SK-N-SH (cell line): ENCODE measurements around the gene PLD4. TPM values are rescaled to one million over a fixed set of nuclear protein-coding genes. Genes with fewer than 3 reads are reported as not detected.

Experiments used
- CTCF ChIA-PET: fragments of 300-600, 350-600 bp; formaldehyde crosslinking; extraction: SDS; loops from one replicate; lab custom pipeline; 2021; lab: Yijun Ruan, JAX
- POLR2A ChIA-PET: fragments of 350-600 bp; sonication (Branson Sonifier 250); formaldehyde crosslinking; extraction: SDS; loops from one replicate; lab custom pipeline; 2020; ENCODE audit warnings: antibody characterized with exemption, inconsistent platforms; lab: Yijun Ruan, JAX
- DNase-seq: peaks from one replicate; pipeline ENCODE4 v3.0.0; 2012
- H2AFZ ChIP-seq: fragments of 200-600 bp; sonication (generic); 2 replicates; pipeline ENCODE4 v1.8.1; 2016; ENCODE audit warnings: antibody characterized with exemption, mild to moderate bottlenecking, low read depth
- H3F3A ChIP-seq: fragments of 200-600 bp; sonication (generic); replicated peaks from 2 replicates; pipeline ENCODE3; 2016; ENCODE audit warnings: antibody characterized with exemption, mild to moderate bottlenecking; ENCODE audit not compliant: insufficient read depth
- H3K27ac ChIP-seq, 2 experiments: fragments of 200-500 bp in 1 of 2; fragments of 200-600 bp in 1 of 2; sonication (Bioruptor generic) in 1 of 2; sonication (generic), shearing (Covaris generic) in 1 of 2; 2 replicates each; pipeline versions ENCODE4 v1.5.1 to v1.6.1; 2014 to 2016; ENCODE audit warnings: low read depth in 2 of 2, inconsistent platforms in 1 of 2, low read length in 1 of 2, mild to moderate bottlenecking in 1 of 2, mixed read lengths in 1 of 2
- H3K27me3 ChIP-seq: fragments of 200-600 bp; sonication (generic), shearing (Covaris generic); 2 replicates; pipeline ENCODE4 v1.6.1; 2016; ENCODE audit warnings: mixed run types; ENCODE audit not compliant: insufficient read depth
- H3K36me3 ChIP-seq, 2 experiments: fragments of 200-500 bp in 1 of 2; fragments of 200-600 bp in 1 of 2; sonication (Bioruptor generic) in 1 of 2; sonication (generic) in 1 of 2; replicated peaks in 1 of 2; 2 replicates each; pipeline versions ENCODE3 to v1.5.1; 2014 to 2016; ENCODE audit warnings: low read length in 1 of 2, mild to moderate bottlenecking in 1 of 2; ENCODE audit not compliant: insufficient read depth in 2 of 2, control insufficient read depth in 1 of 2
- H3K4me1 ChIP-seq, 2 experiments: fragments of 200-500 bp in 1 of 2; fragments of 200-600 bp in 1 of 2; sonication (Bioruptor generic) in 1 of 2; sonication (generic), shearing (Covaris generic) in 1 of 2; 2 replicates each; pipeline versions ENCODE4 v1.5.1 to v1.6.1; 2014 to 2016; ENCODE audit warnings: low read depth in 1 of 2, low read length in 1 of 2, mixed run types in 1 of 2; ENCODE audit not compliant: insufficient read depth in 2 of 2, control insufficient read depth in 1 of 2
- H3K4me2 ChIP-seq: fragments of 200-600 bp; sonication (generic), shearing (Covaris generic); 2 replicates; pipeline ENCODE4 v1.6.1; 2017; ENCODE audit warnings: mixed run types
- H3K4me3 ChIP-seq, 2 experiments: fragments of 200-500 bp in 1 of 2; fragments of 200-600 bp in 1 of 2; sonication (Bioruptor generic) in 1 of 2; sonication (generic), shearing (Covaris generic) in 1 of 2; 2 replicates each; pipeline versions ENCODE4 v1.5.1 to v1.8.1; 2014 to 2016; ENCODE audit warnings: low read depth in 2 of 2, inconsistent platforms in 1 of 2, low read length in 1 of 2, mild to moderate bottlenecking in 1 of 2, mixed read lengths in 1 of 2, moderate library complexity in 1 of 2
- H3K79me2 ChIP-seq: fragments of 200-600 bp; sonication (generic); 2 replicates; pipeline ENCODE4 v1.8.1; 2017; ENCODE audit warnings: mild to moderate bottlenecking; ENCODE audit not compliant: insufficient read depth
- H3K9ac ChIP-seq: fragments of 200-600 bp; sonication (generic); 2 replicates; pipeline ENCODE4 v1.6.1; 2017; ENCODE audit warnings: mixed run types
- H3K9me2 ChIP-seq: fragments of 200-600 bp; sonication (generic); 2 replicates; pipeline ENCODE4 v1.6.1; 2017; ENCODE audit warnings: mixed run types
- H3K9me3 ChIP-seq: fragments of 200-600 bp; sonication (generic); 2 replicates; pipeline ENCODE4 v1.6.1; 2017; ENCODE audit warnings: mixed run types, mild to moderate bottlenecking, moderate library complexity
- H4K20me1 ChIP-seq: fragments of 200-600 bp; sonication (generic); 2 replicates; pipeline ENCODE4 v1.6.1; 2017; ENCODE audit warnings: mild to moderate bottlenecking, mixed run types; ENCODE audit not compliant: insufficient read depth
- CHD2 ChIP-seq: fragments of 150-350 bp; IDR thresholded peaks from 2 replicates; pipeline ENCODE4 v1.6.1; 2018; ENCODE audit warnings: low read length; ENCODE audit not compliant: partially characterized antibody
- FOXJ3 ChIP-seq: sonication (generic); formaldehyde crosslinking; IDR thresholded peaks from 2 replicates; pipeline ENCODE4 v1.5.1; 2020; ENCODE audit warnings: mild to moderate bottlenecking, missing genetic modification reagents
- FOXM1 ChIP-seq: IDR thresholded peaks from 2 replicates; pipeline ENCODE4 v1.4.0; 2012; ENCODE audit warnings: low read depth, mild to moderate bottlenecking
- MEF2A ChIP-seq: IDR thresholded peaks from 2 replicates; pipeline ENCODE4 v1.4.0; 2012; ENCODE audit warnings: low read depth, borderline replicate concordance
- PBX3 ChIP-seq: IDR thresholded peaks from 2 replicates; pipeline ENCODE4; 2012
- RFX5 ChIP-seq: IDR thresholded peaks from 2 replicates; pipeline ENCODE4 v1.6.1; 2012; ENCODE audit warnings: mild to moderate bottlenecking, improper control_type of control experiment, low read length
- WGBS: methylation state at CpG from one replicate; pipeline ENCODE4 v1.1.6; 2017; ENCODE audit warnings: low lambda C conversion rate; 5-methylcytosine and 5-hydroxymethylcytosine counted together
- polyA plus RNA-seq, 3 experiments: library from polyadenylated mRNA; depleted of rRNA; stranded (reverse); fragments of >200 nt; gene quantifications; 2 replicates each; pipeline ENCODE4 v1.2.3, GENCODE V29; 2012
- TF ChIP-seq, protein P1 (sequence below): IDR thresholded peaks from 2 replicates; pipeline ENCODE4 v1.4.0; 2012; ENCODE audit warnings: low read depth, borderline replicate concordance
- TF ChIP-seq, protein P2 (sequence below): IDR thresholded peaks from 2 replicates; pipeline ENCODE4 v1.4.0; 2012; ENCODE audit warnings: low read depth, borderline replicate concordance

Gene PLD4
- polyA plus RNA-seq, 1 of the 3 experiments (the other 2 are of a cell fraction): 0.02 TPM

DNA sequence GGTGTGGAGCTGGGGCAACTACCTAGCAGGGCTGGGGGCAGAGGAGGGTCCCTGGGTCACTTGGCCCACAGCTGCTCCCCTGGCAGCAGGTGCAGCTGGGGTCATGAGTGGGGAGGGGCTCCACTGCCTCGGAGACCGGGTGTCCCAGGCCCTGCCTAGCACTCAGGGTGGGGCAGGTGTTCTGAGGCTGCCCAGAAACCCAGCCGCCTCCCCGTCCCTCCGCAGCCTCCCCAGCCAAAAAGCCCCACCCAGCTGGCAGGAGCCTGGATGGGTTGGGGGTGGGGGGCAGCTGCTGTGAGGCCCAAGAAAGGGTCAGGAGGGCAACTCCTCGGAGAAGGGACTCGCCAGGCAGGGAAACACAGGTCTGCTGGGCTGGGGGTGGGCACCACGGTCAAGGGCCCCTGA is 42.3 kb downstream of the PLD4 start:
- no peak overlapping the region for H2AFZ ChIP-seq
- no peak overlapping the region for H3K4me2 ChIP-seq
- H3K27ac ChIP-seq: no peak overlapping the region
- ChIA-PET POLR2A (no interaction called here), CTCF (interaction anchor here (0.7 to 11.2 kb wide), 6 partner anchors 9 to 93 kb away, joined by 3 to 284 read pairs (median 4); no protein-coding TSS in a partner anchor)
- H3K9me3 ChIP-seq: no peaks in the 10 kb centered on the region
- no peak for DNase-seq
- H3K79me2 ChIP-seq: peaks cover 89% of the 10 kb centered on the region; the same call in 1 of the 2 replicates
- WGBS: 100% methylated on average over 1 of the region's 8 CpGs
- no peaks in the 10 kb centered on the region for H3K27me3 ChIP-seq
- H3K4me1 ChIP-seq: peaks cover 17 to 26% of the 10 kb centered on the region in 2 experiments; a peak in 3 of 4 replicates
- TF ChIP-seq FOXJ3 (CRISPR knock-in tag): no peak
- no peak for TF ChIP-seq FOXM1
- TF ChIP-seq, all 33 proteins: peak for 0
- Histone ChIP-seq H4K20me1 (0 out of 2 replicates have a peak, but pooled peaks cover 5% of the 10 kb centered on the region), H3K4me3 (no peak overlapping the region), H3F3A (peaks cover 5% of the 10 kb centered on the region), H3K9ac (no peak overlapping the region), H3K36me3 (peaks cover 0 to 10% of the 10 kb centered on the region in 2 experiments), H3K9me2 (no peaks in the 10 kb centered on the region)

GRCh38 chr14:104967386-104968152 is 42.9 kb downstream of the PLD4 start:
- Histone ChIP-seq H3K27ac (no peak overlapping the region), H3K9ac (no peak overlapping the region), H3F3A (peaks cover 5% of the 10 kb centered on the region), H3K9me3 (no peaks in the 10 kb centered on the region), H4K20me1 (0 out of 2 replicates have a peak, but pooled peaks cover 5% of the 10 kb centered on the region), H3K27me3 (no peaks in the 10 kb centered on the region), H3K4me1 (peaks cover 21 to 32% of the 10 kb centered on the region in 2 experiments; a peak in 3 of 4 replicates), H3K79me2 (peaks cover 90% of the 10 kb centered on the region; the same call in 1 of the 2 replicates), H3K4me3 (no peak overlapping the region), H3K4me2 (peak overlapping the region; percentile 90; the same call in 1 of the 2 replicates), H3K9me2 (no peaks in the 10 kb centered on the region), H3K36me3 (peaks cover 0 to 4% of the 10 kb centered on the region in 2 experiments), H2AFZ (no peak overlapping the region)
- ChIA-PET CTCF (interaction anchor here (0.7 to 11.2 kb wide), 6 partner anchors 9 to 92 kb away, joined by 3 to 284 read pairs (median 4); no protein-coding TSS in a partner anchor), POLR2A (no interaction called here)
- TF ChIP-seq, protein P1, sequence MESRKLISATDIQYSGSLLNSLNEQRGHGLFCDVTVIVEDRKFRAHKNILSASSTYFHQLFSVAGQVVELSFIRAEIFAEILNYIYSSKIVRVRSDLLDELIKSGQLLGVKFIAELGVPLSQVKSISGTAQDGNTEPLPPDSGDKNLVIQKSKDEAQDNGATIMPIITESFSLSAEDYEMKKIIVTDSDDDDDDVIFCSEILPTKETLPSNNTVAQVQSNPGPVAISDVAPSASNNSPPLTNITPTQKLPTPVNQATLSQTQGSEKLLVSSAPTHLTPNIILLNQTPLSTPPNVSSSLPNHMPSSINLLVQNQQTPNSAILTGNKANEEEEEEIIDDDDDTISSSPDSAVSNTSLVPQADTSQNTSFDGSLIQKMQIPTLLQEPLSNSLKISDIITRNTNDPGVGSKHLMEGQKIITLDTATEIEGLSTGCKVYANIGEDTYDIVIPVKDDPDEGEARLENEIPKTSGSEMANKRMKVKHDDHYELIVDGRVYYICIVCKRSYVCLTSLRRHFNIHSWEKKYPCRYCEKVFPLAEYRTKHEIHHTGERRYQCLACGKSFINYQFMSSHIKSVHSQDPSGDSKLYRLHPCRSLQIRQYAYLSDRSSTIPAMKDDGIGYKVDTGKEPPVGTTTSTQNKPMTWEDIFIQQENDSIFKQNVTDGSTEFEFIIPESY: no peak
- TF ChIP-seq CHD2 (no peak), MEF2A (no peak), FOXJ3 (CRISPR knock-in tag) (no peak), RFX5 (no peak), PBX3 (no peak)
- TF ChIP-seq, protein P2, sequence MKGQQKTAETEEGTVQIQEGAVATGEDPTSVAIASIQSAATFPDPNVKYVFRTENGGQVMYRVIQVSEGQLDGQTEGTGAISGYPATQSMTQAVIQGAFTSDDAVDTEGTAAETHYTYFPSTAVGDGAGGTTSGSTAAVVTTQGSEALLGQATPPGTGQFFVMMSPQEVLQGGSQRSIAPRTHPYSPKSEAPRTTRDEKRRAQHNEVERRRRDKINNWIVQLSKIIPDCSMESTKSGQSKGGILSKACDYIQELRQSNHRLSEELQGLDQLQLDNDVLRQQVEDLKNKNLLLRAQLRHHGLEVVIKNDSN: no peak
- peak; percentile 51 for DNase-seq
- WGBS: 83% methylated on average over 13 of the region's 36 CpGs
